Stimulated activated CD8-positive, alpha-beta memory T cell treated with anti-CD3 and anti-CD28 coated beads, Interleukin-4, amount 100 ng/mL, for 1 hour (primary cell): Measurements from ENCODE around the gene SLC37A3.

Source experiments
- DNase-seq, 2 donors: peaks; one replicate each; pipeline ENCODE4 v3.0.0-alpha.2; 2020; ENCODE audit warnings: low read depth in 2 of 2, low spot score in 1 of 2

SLC37A3 gene

GRCh38 chr7:140402178-140402835, 4.0 kb upstream of the SLC37A3 start:
- no peak for DNase-seq

GRCh38 chr7:140400381-140400780, 2.1 kb upstream of the SLC37A3 start:
- no peak for DNase-seq

GRCh38 chr7:140398821-140399220, 491 bp upstream of the SLC37A3 start:
- no peak for DNase-seq

GRCh38 chr7:140393756-140394306, 4.5 kb downstream of the SLC37A3 start:
- no peak for DNase-seq

- DNase-seq: no peak
Measured at GRCh38 chr7:140391634-140392033, 6.7 kb downstream of the SLC37A3 start.

GRCh38 chr7:140390466-140391190, 7.7 kb downstream of the SLC37A3 start:
- no peak for DNase-seq

GRCh38 chr7:140390034-140390433, 8.3 kb downstream of the SLC37A3 start:
- DNase-seq: no peak

GRCh38 chr7:140389445-140389844, 8.9 kb downstream of the SLC37A3 start:
- DNase-seq: no peak

GRCh38 chr7:140384894-140385545, 13.3 kb downstream of the SLC37A3 start:
- no peak for DNase-seq

GRCh38 chr7:140383954-140384713, 14.2 kb downstream of the SLC37A3 start:
- no peak for DNase-seq

- DNase-seq: no peak
Measured at GRCh38 chr7:140375892-140376730, 22.2 kb downstream of the SLC37A3 start.

- no peak for DNase-seq
Measured at GRCh38 chr7:140375323-140375722, 23.0 kb downstream of the SLC37A3 start.

GRCh38 chr7:140369294-140369693, 29.0 kb downstream of the SLC37A3 start:
- no peak for DNase-seq

- DNase-seq: no peak
Measured at GRCh38 chr7:140367528-140367927, 30.8 kb downstream of the SLC37A3 start.

GRCh38 chr7:140364819-140365218, 33.5 kb downstream of the SLC37A3 start:
- no peak for DNase-seq

- no peak for DNase-seq
Measured at GRCh38 chr7:140360697-140361229, 37.6 kb downstream of the SLC37A3 start.

GRCh38 chr7:140358412-140359051, 39.8 kb downstream of the SLC37A3 start:
- DNase-seq: no peak

- no peak for DNase-seq
Measured at GRCh38 chr7:140358024-140358411, 40.3 kb downstream of the SLC37A3 start.

- DNase-seq: no peak
Measured at GRCh38 chr7:140350056-140350455, 48.3 kb downstream of the SLC37A3 start.
